Measurements from ENCODE around the gene CD22. TPM values are rescaled to one million over a fixed set of nuclear protein-coding genes. Genes with fewer than 3 reads are reported as not detected.
A peak's percentile ranks its signal among the peaks of the same experiment; 100 is the strongest.

The CD22 gene
- total and polyA plus RNA-seq, 2 of the 4 experiments (the other 2 are of a cell fraction) = 0.18 to 0.22 TPM

GRCh38 chr19:35395382-35396199 lies 66.6 kb downstream of the CD22 start:
- ATAC-seq (ENCODE audit: low read depth) = 0 out of 2 replicates have a peak, but pooled peaks have one; percentile 24
- 18% methylated on average over 8 of the region's 19 CpGs; no CpG with 5 or more reads in 1 of the 2 experiments for WGBS, 2 experiments (ENCODE audit: extremely low coverage in 2 of 2, insufficient read length in 1 of 2)
- H3K23ac ChIP-seq (ENCODE audit: low read depth, low read length) = no peak overlapping the region

More at GRCh38 chr19:35395382-35396199, 66.6 kb downstream of the CD22 start:
- no peak overlapping the region for H3K14ac ChIP-seq (replicated peaks; ENCODE audit: low read depth, low read length)
- no peaks in the 10 kb centered on the region for H3K9me3 ChIP-seq (ENCODE audit: control insufficient read depth, insufficient read depth, low read length)
- no peak overlapping the region for H2BK5ac ChIP-seq (ENCODE audit: low read depth, low read length, poor library complexity, severe bottlenecking)
- no peak overlapping the region for H2AFZ ChIP-seq (replicated peaks; ENCODE audit: low read length, poor library complexity)
- in situ Hi-C loops (cut with MboI; ENCODE audit: low sequenced_read_pairs) (no loop called here), dilution Hi-C loops (cut with HindIII; ENCODE audit: low sequenced_read_pairs, unreplicated experiment) (no loop called here), intact Hi-C loops (cut with micrococcal nuclease) (no loop called here)
- no peak overlapping the region for H2AK5ac ChIP-seq (ENCODE audit: low read depth, low read length)
- no peak overlapping the region for H3K9ac ChIP-seq (ENCODE audit: low read depth, low read length)
- no peak for DNase-seq
- no peak overlapping the region for H2BK20ac ChIP-seq (ENCODE audit: low read depth, low read length)
- ChIA-PET POLR2A (ENCODE audit: unreplicated experiment) (no interaction called here), CTCF (interaction anchor here (0.6 to 0.7 kb wide), 3 partner anchors 307 to 837 kb away, joined by 3 to 8 read pairs (median 6); no protein-coding TSS in a partner anchor)
- no peaks in the 10 kb centered on the region for H3K36me3 ChIP-seq (ENCODE audit: control insufficient read depth, insufficient read depth, low read length)
- H2BK15ac ChIP-seq (ENCODE audit: low read depth, low read length) = no peak overlapping the region
- no peak overlapping the region for H4K5ac ChIP-seq (ENCODE audit: low read depth, low read length)
- H3K79me1 ChIP-seq (ENCODE audit: low read depth in 1 of 2, low read length in 2 of 2) = no peaks in the 10 kb centered on the region
- H2BK120ac ChIP-seq (ENCODE audit: low read depth, low read length) = no peak overlapping the region
- H2AK9ac ChIP-seq (replicated peaks; ENCODE audit: low read depth, low read length, poor library complexity) = no peak overlapping the region
- H4K20me1 ChIP-seq (ENCODE audit: insufficient read depth, low read length) = no peaks in the 10 kb centered on the region
- no peak overlapping the region for H3K56ac ChIP-seq (ENCODE audit: extremely low read depth, insufficient read depth, low read length)
- H3K9me1 ChIP-seq (ENCODE audit: insufficient read depth, low read length) = no peaks in the 10 kb centered on the region
- no peak overlapping the region for H3K4me2 ChIP-seq (ENCODE audit: low read depth, low read length)
- no peak overlapping the region for H3K18ac ChIP-seq (ENCODE audit: low read depth, low read length)
- H3K27ac ChIP-seq (ENCODE audit: insufficient read depth, low read length) = no peak overlapping the region
- no peak overlapping the region for H4K8ac ChIP-seq (ENCODE audit: low read depth in 2 of 2, low read length in 2 of 2)
- TF ChIP-seq MAZ (IDR thresholded peaks at IDR 0.05; ENCODE audit: borderline replicate concordance, low read depth, low read length) (no peak), RCOR1 (IDR thresholded peaks at IDR 0.05; ENCODE audit: insufficient replicate concordance, low read length) (no peak), FOS (IDR thresholded peaks at IDR 0.05; ENCODE audit: low read depth, low read length) (no peak), POLR2A (IDR thresholded peaks at IDR 0.05; ENCODE audit: low read depth, low read length) (no peak), RAD21 (IDR thresholded peaks at IDR 0.05; ENCODE audit: low read length) (no peak), CHD1 (IDR thresholded peaks at IDR 0.05; ENCODE audit: low read depth, low read length) (no peak), MAFK (IDR thresholded peaks at IDR 0.05; ENCODE audit: low read depth, low read length) (no peak), MXI1 (IDR thresholded peaks at IDR 0.05; ENCODE audit: borderline replicate concordance, low read depth, low read length) (no peak), RFX5 (IDR thresholded peaks at IDR 0.05; ENCODE audit: low read depth, low read length) (no peak)
- TF ChIP-seq, protein P1, sequence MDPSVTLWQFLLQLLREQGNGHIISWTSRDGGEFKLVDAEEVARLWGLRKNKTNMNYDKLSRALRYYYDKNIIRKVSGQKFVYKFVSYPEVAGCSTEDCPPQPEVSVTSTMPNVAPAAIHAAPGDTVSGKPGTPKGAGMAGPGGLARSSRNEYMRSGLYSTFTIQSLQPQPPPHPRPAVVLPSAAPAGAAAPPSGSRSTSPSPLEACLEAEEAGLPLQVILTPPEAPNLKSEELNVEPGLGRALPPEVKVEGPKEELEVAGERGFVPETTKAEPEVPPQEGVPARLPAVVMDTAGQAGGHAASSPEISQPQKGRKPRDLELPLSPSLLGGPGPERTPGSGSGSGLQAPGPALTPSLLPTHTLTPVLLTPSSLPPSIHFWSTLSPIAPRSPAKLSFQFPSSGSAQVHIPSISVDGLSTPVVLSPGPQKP (IDR thresholded peaks at IDR 0.05; ENCODE audit: borderline replicate concordance, low read depth, low read length) = no peak
- BruUV-seq (replicated peaks) = no TSS peak
- no peak overlapping the region for H3K4ac ChIP-seq (ENCODE audit: low read depth, low read length)
- no peak overlapping the region for H3K4me3 ChIP-seq (ENCODE audit: insufficient read depth, low read depth, low read length)
- H3K27me3 ChIP-seq (ENCODE audit: control insufficient read depth, insufficient read depth, low read length) = peaks cover 3% of the 10 kb centered on the region; the same call in 1 of the 2 replicates
- no peak overlapping the region for H4K91ac ChIP-seq (ENCODE audit: insufficient read depth, low read depth, low read length)
- H3K4me1 ChIP-seq (ENCODE audit: control insufficient read depth, insufficient read depth, low read length) = no peaks in the 10 kb centered on the region

All from IMR-90 (cell line).